H9 (cell line): ENCODE measurements around the gene PADI6. TPM values are rescaled to one million over a fixed set of nuclear protein-coding genes. Genes with fewer than 3 reads are reported as not detected.

Experiments used
- DNase-seq: peaks from one replicate; pipeline ENCODE4 v3.0.0-alpha.2; 2017
- H2AFZ ChIP-seq: one replicate; pipeline ENCODE4 v1.6.1; 2013; ENCODE audit warnings: mild to moderate bottlenecking, low read length, control low read depth, moderate library complexity
- H2AK5ac ChIP-seq: 2 replicates; pipeline ENCODE4 v1.6.1; 2013; ENCODE audit warnings: low read length, control low read depth, mixed read lengths; ENCODE audit not compliant: insufficient read length
- H2BK120ac ChIP-seq: one replicate; pipeline ENCODE4 v1.6.1; 2013; ENCODE audit warnings: low read depth, mild to moderate bottlenecking, low read length, control low read depth, inconsistent platforms; ENCODE audit not compliant: poor library complexity, severe bottlenecking
- H2BK12ac ChIP-seq: 2 replicates; pipeline ENCODE4 v1.6.1; 2013; ENCODE audit warnings: low read length, control low read depth, mixed read lengths, low read depth; ENCODE audit not compliant: insufficient read length
- H2BK15ac ChIP-seq: 2 replicates; pipeline ENCODE4 v1.6.1; 2013; ENCODE audit warnings: low read depth, low read length, control low read depth
- H2BK20ac ChIP-seq: one replicate; pipeline ENCODE4 v1.6.1; 2013; ENCODE audit warnings: low read depth, mild to moderate bottlenecking, low read length, control low read depth, inconsistent platforms; ENCODE audit not compliant: poor library complexity, severe bottlenecking
- H2BK5ac ChIP-seq: 2 replicates; pipeline ENCODE4 v1.6.1; 2013; ENCODE audit warnings: low read length, control low read depth, mixed read lengths; ENCODE audit not compliant: insufficient read length
- H3K14ac ChIP-seq: 2 replicates; pipeline ENCODE4 v1.6.1; 2013; ENCODE audit warnings: low read length, control low read depth; ENCODE audit not compliant: insufficient read depth
- H3K18ac ChIP-seq: 2 replicates; pipeline ENCODE4 v1.6.1; 2013; ENCODE audit warnings: low read depth, mild to moderate bottlenecking, mixed read lengths, low read length, control low read depth; ENCODE audit not compliant: insufficient read length
- H3K23ac ChIP-seq: 2 replicates; pipeline ENCODE4 v1.6.1; 2013; ENCODE audit warnings: low read length, control low read depth, mixed read lengths, low read depth; ENCODE audit not compliant: insufficient read length
- H3K23me2 ChIP-seq: 2 replicates; pipeline ENCODE4 v1.6.1; 2013; ENCODE audit warnings: low read depth, mild to moderate bottlenecking, mixed read lengths, low read length, control low read depth; ENCODE audit not compliant: insufficient read length, poor library complexity, severe bottlenecking
- H3K27ac ChIP-seq: 2 replicates; pipeline ENCODE4 v1.5.1; 2013; ENCODE audit warnings: low read length, control low read depth, mixed read lengths, low read depth; ENCODE audit not compliant: insufficient read length
- H3K27me3 ChIP-seq: 2 replicates; pipeline ENCODE4 v1.6.1; 2013; ENCODE audit warnings: low read length, control low read depth, inconsistent platforms; ENCODE audit not compliant: insufficient read depth
- H3K4ac ChIP-seq: 2 replicates; pipeline ENCODE4 v1.6.1; 2013; ENCODE audit warnings: low read depth, mild to moderate bottlenecking, control low read depth, inconsistent platforms, low read length, moderate library complexity
- H3K4me1 ChIP-seq: 2 replicates; pipeline ENCODE4 v1.6.1; 2013; ENCODE audit warnings: low read length, control low read depth, inconsistent platforms; ENCODE audit not compliant: insufficient read depth
- H3K4me2 ChIP-seq: 2 replicates; pipeline ENCODE4 v1.6.1; 2013; ENCODE audit warnings: low read length, control low read depth, mixed read lengths; ENCODE audit not compliant: insufficient read length, insufficient read depth
- H3K56ac ChIP-seq: 2 replicates; pipeline ENCODE4 v1.6.1; 2013; ENCODE audit warnings: low read depth, mild to moderate bottlenecking, mixed read lengths, low read length, control low read depth; ENCODE audit not compliant: insufficient read length
- H3K79me1 ChIP-seq: 2 replicates; pipeline ENCODE4 v1.6.1; 2013; ENCODE audit warnings: low read depth, mild to moderate bottlenecking, moderate library complexity, low read length, control low read depth, inconsistent platforms; ENCODE audit not compliant: insufficient read depth, poor library complexity, severe bottlenecking
- H3K79me2 ChIP-seq: 2 replicates; pipeline ENCODE4 v1.6.1; 2013; ENCODE audit warnings: low read length, control low read depth, inconsistent platforms; ENCODE audit not compliant: insufficient read depth
- H3K9ac ChIP-seq: 2 replicates; pipeline ENCODE4 v1.6.1; 2013; ENCODE audit warnings: low read length, control low read depth, mixed read lengths; ENCODE audit not compliant: insufficient read length; ENCODE audit errors: extremely low read depth
- H3K9me3 ChIP-seq: one replicate; pipeline ENCODE4 v1.6.1; 2013; ENCODE audit warnings: low read depth, low read length, inconsistent platforms; ENCODE audit not compliant: control insufficient read depth
- H3T11ph ChIP-seq: one replicate; pipeline ENCODE4 v1.6.1; 2013; ENCODE audit warnings: mild to moderate bottlenecking, low read length, control low read depth, inconsistent platforms
- H4K20me1 ChIP-seq: one replicate; pipeline ENCODE4 v1.6.1; 2013; ENCODE audit not compliant: control insufficient read depth, insufficient read length, insufficient read depth
- H4K5ac ChIP-seq: 2 replicates; pipeline ENCODE4 v1.6.1; 2013; ENCODE audit warnings: low read depth, mild to moderate bottlenecking, mixed read lengths, low read length, control low read depth; ENCODE audit not compliant: insufficient read length
- H4K8ac ChIP-seq: replicated peaks from 2 replicates; pipeline ENCODE4 v1.6.1; 2013; ENCODE audit warnings: low read length, control low read depth, mixed read lengths, low read depth; ENCODE audit not compliant: insufficient read length
- H4K91ac ChIP-seq: 2 replicates; pipeline ENCODE4 v1.6.1; 2013; ENCODE audit warnings: low read depth, mild to moderate bottlenecking, moderate library complexity, mixed read lengths, low read length, control low read depth; ENCODE audit not compliant: insufficient read length
- H3K27ac Mint-ChIP-seq, 3 experiments: 2 replicates in 2 of 3; 3 replicates in 1 of 3; pipeline ENCODE4 v1.8.0; 2020 to 2021; ENCODE audit warnings: mixed read lengths in 3 of 3, mild to moderate bottlenecking in 1 of 3, moderate library complexity in 1 of 3
- H3K27me3 Mint-ChIP-seq: 2 replicates; pipeline ENCODE4 v1.8.0; 2021; ENCODE audit warnings: low read depth, mild to moderate bottlenecking, moderate library complexity, mixed read lengths
- H3K36me3 Mint-ChIP-seq, 3 experiments: 2 replicates in 2 of 3; 3 replicates in 1 of 3; pipeline ENCODE4 v1.8.0; 2020 to 2021; ENCODE audit warnings: low read depth in 3 of 3, mixed read lengths in 3 of 3; ENCODE audit not compliant: insufficient read depth in 1 of 3
- H3K4me1 Mint-ChIP-seq, 2 experiments: 2 replicates each; pipeline ENCODE4 v1.8.0; 2020; ENCODE audit warnings: mixed read lengths in 2 of 2
- H3K4me3 Mint-ChIP-seq, 2 experiments: 2 replicates in 1 of 2; 3 replicates in 1 of 2; pipeline ENCODE4 v1.8.0; 2020 to 2021; ENCODE audit warnings: mild to moderate bottlenecking in 2 of 2, mixed read lengths in 2 of 2, moderate library complexity in 1 of 2
- H3K9me3 Mint-ChIP-seq, 2 experiments: 2 replicates in 1 of 2; 3 replicates in 1 of 2; pipeline ENCODE4 v1.8.0; 2020; ENCODE audit warnings: mild to moderate bottlenecking in 2 of 2, mixed read lengths in 2 of 2, moderate library complexity in 1 of 2
- WGBS: extraction: QIAGEN DNeasy Blood & Tissue Kit; methylation state at CpG from one replicate; pipeline ENCODE4 v1.1.7; 2013; ENCODE audit warnings: missing lambda C conversion rate, low lambda C conversion rate, mixed read lengths; ENCODE audit not compliant: insufficient read length; ENCODE audit errors: extremely low coverage; 5-methylcytosine and 5-hydroxymethylcytosine counted together
- total RNA-seq: library from RNA; stranded (reverse); gene quantifications from 2 replicates; pipeline ENCODE4 v1.2.1, GENCODE V29; 2021
- TF ChIP-seq, protein P1 (sequence below): fragments of 200-600 bp; sonication (generic); conservative IDR thresholded peaks from 3 replicates; pipeline ENCODE4 v1.8.0; 2021; ENCODE audit warnings: antibody characterized with exemption, mild to moderate bottlenecking

The PADI6 gene
- total RNA-seq, 1 experiment from 2014 or later: not detected

DNA sequence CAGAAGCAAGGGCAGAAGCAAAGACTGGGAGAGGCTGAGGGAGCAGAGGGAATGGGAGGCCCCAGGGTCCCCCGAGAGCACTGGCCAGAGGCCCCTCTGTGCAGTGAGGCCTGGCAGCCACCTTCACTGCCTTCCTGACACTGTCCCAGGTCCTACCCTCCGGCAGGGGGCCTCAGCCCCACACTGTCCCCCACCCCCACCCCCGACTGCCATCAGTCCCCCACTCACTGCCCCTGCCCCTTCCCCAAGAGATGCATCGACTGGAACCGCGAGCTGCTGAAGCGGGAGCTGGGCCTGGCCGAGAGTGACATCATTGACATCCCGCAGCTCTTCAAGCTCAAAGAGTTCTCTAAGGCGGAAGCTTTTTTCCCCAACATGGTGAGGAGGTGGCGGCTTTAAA is 13.0 kb upstream of the PADI6 start:
- Mint-ChIP-seq H3K4me3 (no peak overlapping the region), H3K27me3 (no peaks in the 10 kb centered on the region; the same call in 1 of the 2 replicates), H3K27ac (peak overlapping the region in 1 of 3 experiments; percentile 70; a peak in 1 of 7 replicates), H3K4me1 (peaks cover 9 to 11% of the 10 kb centered on the region in 2 experiments; a peak in 3 of 4 replicates), H3K9me3 (no peaks in the 10 kb centered on the region; a peak in 1 of 5 replicates), H3K36me3 (no peaks in the 10 kb centered on the region)
- Histone ChIP-seq H3K9ac (no peak overlapping the region), H3K18ac (no peak overlapping the region), H3K27me3 (no peaks in the 10 kb centered on the region), H4K91ac (no peak overlapping the region), H2BK5ac (no peak overlapping the region), H4K8ac (no peak overlapping the region), H2AFZ (no peak overlapping the region), H2BK15ac (no peak overlapping the region), H3K27ac (no peak overlapping the region), H3K23me2 (no peaks in the 10 kb centered on the region), H3T11ph (no peak overlapping the region), H4K20me1 (no peaks in the 10 kb centered on the region), H2BK12ac (no peak overlapping the region), H2BK20ac (no peak overlapping the region), H3K79me2 (no peaks in the 10 kb centered on the region), H3K79me1 (no peaks in the 10 kb centered on the region), H3K9me3 (no peaks in the 10 kb centered on the region), H3K56ac (no peak overlapping the region), H2AK5ac (no peak overlapping the region), H3K23ac (no peak overlapping the region), H4K5ac (no peak overlapping the region), H2BK120ac (no peak overlapping the region), H3K4me2 (no peak overlapping the region), H3K4ac (no peak overlapping the region), H3K14ac (no peak overlapping the region), H3K4me1 (no peaks in the 10 kb centered on the region)
- TF ChIP-seq, protein P1, sequence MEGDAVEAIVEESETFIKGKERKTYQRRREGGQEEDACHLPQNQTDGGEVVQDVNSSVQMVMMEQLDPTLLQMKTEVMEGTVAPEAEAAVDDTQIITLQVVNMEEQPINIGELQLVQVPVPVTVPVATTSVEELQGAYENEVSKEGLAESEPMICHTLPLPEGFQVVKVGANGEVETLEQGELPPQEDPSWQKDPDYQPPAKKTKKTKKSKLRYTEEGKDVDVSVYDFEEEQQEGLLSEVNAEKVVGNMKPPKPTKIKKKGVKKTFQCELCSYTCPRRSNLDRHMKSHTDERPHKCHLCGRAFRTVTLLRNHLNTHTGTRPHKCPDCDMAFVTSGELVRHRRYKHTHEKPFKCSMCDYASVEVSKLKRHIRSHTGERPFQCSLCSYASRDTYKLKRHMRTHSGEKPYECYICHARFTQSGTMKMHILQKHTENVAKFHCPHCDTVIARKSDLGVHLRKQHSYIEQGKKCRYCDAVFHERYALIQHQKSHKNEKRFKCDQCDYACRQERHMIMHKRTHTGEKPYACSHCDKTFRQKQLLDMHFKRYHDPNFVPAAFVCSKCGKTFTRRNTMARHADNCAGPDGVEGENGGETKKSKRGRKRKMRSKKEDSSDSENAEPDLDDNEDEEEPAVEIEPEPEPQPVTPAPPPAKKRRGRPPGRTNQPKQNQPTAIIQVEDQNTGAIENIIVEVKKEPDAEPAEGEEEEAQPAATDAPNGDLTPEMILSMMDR: no peak; the same call in 2 of the 3 replicates
- DNase-seq: peak; percentile 52
- no CpG with 5 or more reads among the region's 11 CpGs for WGBS
